Fibroblast of the aortic adventitia (primary cell): ENCODE measurements around the gene CBLN1. TPM values are rescaled to one million over a fixed set of nuclear protein-coding genes. Genes with fewer than 3 reads are reported as not detected.

Experiments used
- DNase-seq: peaks from one replicate; pipeline ENCODE4 v3.0.0-alpha.2; 2010; ENCODE audit warnings: low read depth
- H3K4me3 ChIP-seq: 2 replicates; pipeline ENCODE4 v1.5.1; 2011; ENCODE audit warnings: low read depth, mild to moderate bottlenecking, control low read depth, low read length, moderate library complexity
- total RNA-seq: library from RNA; depleted of rRNA; stranded (reverse); fragments of >200 nt; gene quantifications from 2 replicates; pipeline ENCODE4 v1.2.3, GENCODE V29; 2012; ENCODE audit warnings: low replicate concordance
- TF ChIP-seq, protein P1 (sequence below): IDR thresholded peaks from 2 replicates; pipeline ENCODE4 v1.5.1; 2011; ENCODE audit warnings: mild to moderate bottlenecking, low read length, control low read depth, inconsistent platforms; ENCODE audit not compliant: insufficient read depth

The CBLN1 gene
- total RNA-seq = not detected in 2 replicates

DNA sequence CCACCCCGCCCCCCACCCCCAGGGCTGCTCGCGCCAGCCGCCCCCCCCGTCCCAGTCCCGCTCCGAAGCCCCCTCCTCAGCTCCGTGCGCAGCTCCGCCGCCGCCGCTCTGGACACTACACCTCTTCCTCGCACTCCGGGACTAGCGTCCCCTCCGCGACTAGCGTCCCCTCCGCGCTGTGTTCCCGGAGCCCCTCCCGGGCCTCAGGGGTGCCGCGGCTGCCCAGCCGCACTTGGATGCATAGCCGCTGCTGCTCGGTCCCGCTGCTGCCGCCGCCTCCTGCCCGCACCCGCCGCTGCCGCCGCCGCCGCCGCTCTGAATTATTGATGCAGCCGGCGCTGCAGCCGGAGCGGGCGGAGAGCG, at the start of gene CBLN1:
TSS of gene CBLN1 (minus strand) at position 359 of the 363 bp plus-strand sequence. CDS start 373 bp downstream, outside the sequence.
- DNase-seq = no peak
- H3K4me3 ChIP-seq = peak within 1 kb of the TSS; percentile 13

DNA sequence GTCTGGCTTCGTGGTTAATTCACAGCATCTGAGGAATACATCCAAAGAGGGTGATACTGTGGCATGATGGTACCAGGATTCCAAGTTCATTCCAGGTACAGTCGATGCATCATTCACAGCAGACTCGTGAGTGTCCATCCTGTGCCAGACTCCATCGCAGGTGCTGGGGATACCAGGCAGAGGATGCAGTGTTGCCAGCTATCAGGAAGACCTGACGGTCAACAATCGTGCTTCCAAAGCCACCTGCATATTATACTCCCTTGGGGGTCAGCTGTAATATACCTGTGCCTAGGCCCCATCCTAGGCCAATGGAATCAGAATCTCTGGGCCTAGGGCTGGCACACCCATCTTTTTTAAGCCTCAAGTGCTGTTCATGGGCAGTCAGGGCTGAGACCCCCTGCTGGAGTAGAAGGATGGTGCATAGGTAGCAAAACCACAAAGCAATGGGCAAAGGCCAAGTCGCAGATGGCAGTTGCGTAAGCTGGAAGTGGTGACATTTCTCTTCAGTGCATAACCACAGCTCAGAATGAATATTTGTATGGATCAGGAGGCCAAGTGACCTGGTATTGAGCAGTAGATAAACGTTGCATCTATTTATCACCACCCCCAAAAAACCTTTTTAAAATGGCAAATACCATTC, 49.0 kb upstream of the CBLN1 start:
- TF ChIP-seq, protein P1, sequence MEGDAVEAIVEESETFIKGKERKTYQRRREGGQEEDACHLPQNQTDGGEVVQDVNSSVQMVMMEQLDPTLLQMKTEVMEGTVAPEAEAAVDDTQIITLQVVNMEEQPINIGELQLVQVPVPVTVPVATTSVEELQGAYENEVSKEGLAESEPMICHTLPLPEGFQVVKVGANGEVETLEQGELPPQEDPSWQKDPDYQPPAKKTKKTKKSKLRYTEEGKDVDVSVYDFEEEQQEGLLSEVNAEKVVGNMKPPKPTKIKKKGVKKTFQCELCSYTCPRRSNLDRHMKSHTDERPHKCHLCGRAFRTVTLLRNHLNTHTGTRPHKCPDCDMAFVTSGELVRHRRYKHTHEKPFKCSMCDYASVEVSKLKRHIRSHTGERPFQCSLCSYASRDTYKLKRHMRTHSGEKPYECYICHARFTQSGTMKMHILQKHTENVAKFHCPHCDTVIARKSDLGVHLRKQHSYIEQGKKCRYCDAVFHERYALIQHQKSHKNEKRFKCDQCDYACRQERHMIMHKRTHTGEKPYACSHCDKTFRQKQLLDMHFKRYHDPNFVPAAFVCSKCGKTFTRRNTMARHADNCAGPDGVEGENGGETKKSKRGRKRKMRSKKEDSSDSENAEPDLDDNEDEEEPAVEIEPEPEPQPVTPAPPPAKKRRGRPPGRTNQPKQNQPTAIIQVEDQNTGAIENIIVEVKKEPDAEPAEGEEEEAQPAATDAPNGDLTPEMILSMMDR = no peak
- H3K4me3 ChIP-seq = no peak overlapping the region
- no peak for DNase-seq

More for the DNA sequence above, at the start of gene CBLN1:
- TF ChIP-seq, protein P1 = no peak

DNA sequence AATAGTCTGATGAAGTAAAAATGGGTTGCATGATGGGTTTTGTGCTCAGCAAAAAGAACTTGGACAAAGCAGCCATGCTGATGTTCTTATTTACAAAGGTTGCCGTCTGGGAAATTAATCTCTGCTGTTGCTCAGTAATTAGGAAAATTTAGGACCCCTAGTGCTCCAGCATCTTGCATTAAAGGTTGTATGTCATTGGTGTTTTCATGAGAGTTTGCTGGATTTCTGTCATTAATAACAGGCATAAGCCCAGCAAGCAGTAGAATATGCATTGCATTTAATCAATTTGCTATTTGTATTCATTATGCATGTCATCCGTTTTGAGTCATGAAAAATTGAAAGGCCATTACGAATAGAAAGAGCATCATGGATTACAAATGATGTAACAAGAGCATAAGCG, 46.7 kb upstream of the CBLN1 start:
- TF ChIP-seq, protein P1 = no peak
- no peak overlapping the region for H3K4me3 ChIP-seq
- DNase-seq = no peak

DNA sequence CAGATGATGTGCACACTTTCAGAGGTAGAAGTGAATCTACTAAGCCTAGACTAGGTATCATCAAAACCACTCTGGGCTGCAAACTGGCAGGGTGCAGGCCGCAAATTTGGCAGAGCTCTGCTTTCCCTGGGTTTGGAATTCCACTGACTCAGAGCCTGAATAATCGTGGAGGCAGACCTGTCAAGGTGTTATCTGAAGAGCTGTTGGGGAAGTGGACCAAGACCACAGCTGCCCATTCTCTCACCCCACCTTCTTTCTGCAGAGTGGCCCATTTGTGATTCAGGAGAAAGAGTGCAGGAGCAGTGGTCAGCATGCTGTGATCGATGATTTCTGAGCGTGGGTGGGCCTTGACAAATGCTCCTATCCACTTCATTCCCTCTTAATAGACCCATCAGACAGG, 45.8 kb upstream of the CBLN1 start:
- H3K4me3 ChIP-seq = no peak overlapping the region
- DNase-seq = no peak
- TF ChIP-seq, protein P1 = no peak

DNA sequence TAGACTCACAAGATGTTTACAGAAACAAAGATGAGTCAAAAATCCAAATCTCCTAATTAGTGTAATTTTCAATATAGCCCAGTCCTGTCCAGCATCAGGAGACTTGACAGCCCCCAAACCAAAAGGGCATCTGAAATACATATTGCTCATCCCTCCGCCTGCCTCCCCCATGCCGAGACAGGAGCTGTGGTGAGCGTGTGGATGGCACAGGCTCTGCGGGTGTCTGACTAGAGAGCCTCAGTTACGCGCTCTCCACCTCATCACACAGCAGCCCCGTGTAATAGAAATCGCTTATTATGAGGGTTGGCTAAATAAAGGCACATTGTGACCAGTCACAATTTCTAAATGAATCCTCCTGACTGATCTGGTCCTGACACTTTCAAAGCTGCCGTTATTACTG, 43.1 kb upstream of the CBLN1 start:
- TF ChIP-seq, protein P1 = no peak
- DNase-seq = no peak
- no peak overlapping the region for H3K4me3 ChIP-seq

DNA sequence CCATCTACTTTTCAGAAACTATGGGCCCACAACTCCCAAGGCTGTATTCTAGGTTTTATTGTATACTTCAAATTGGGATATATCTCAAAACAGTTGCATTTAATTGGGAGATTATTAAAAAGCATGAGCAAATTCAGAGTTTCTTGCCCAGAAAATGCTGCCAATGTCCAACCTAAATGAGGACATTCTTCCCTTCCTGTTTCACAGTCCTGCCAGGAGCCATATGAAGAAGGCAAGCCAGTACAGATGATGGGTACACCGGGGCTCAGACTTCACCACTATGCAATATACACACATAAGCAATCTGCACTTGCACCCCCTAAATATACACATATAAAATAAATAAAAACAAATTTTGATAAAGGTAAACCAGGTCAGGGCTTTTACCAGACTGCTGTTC, 34.0 kb upstream of the CBLN1 start:
- no peak for DNase-seq
- H3K4me3 ChIP-seq = no peak overlapping the region
- TF ChIP-seq, protein P1 = no peak
